ENCODE results near the gene IQSEC2.

Gene IQSEC2

DNA sequence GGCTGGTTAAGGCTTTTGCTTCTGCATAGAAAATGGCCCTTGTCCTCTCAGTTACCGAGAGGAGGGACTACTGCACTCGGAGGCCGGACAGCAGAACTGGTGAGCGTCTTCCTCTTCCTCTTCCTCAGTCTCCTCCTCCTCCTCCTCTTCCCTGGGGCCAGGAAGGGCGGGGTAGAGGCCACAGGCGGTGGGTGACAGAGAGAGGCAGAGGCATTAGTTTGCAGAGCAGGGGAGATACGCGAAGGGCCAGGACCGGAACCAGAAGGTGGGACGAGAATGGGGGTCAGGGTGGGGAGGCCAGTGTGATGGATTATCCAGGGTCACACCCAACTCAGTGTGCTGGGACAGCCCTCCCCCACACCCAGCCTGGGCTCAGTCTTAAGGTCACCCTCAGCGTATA lies 14.5 kb downstream of the IQSEC2 start:
- no peak for DNase-seq (ENCODE audit: low read depth)

DNA sequence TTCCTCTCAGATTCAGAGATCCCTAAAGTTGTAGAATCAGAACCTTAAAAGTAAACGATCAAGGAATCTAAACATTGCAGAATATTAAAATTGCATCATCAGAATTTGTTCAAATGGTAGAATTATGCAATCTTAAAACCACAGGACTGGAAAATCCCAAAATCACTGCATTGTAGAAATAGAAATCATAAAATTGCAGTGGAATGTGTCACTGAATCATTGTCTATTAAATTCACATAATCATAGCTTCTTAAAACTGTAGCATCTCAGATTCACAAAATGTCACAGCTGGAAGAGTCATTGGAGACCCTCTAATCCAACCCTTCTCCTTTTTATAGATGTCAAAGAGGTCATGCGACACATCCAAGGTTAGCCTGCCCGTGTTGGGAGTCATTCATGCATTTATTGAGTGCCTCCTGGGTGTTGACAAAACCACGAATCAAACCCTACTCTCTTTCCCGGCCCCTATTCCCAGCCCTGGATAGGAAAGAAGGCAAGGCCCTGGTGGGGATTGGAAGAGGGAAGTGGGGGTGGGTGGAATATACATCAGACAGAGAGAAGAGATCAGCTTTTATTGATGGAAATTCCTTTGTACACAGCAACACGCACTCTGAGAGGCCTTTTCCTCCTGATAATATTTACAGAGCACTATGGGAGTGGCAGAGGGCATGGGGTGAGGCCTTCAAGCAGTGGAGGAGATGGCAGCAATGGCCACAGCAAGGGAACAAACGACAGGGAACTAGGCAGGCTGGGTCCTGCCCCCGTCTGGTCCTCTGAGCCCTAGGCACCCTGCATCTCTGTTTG lies 15.4 kb downstream of the IQSEC2 start:
- peak; percentile 39 for DNase-seq (ENCODE audit: low read depth)

DNA sequence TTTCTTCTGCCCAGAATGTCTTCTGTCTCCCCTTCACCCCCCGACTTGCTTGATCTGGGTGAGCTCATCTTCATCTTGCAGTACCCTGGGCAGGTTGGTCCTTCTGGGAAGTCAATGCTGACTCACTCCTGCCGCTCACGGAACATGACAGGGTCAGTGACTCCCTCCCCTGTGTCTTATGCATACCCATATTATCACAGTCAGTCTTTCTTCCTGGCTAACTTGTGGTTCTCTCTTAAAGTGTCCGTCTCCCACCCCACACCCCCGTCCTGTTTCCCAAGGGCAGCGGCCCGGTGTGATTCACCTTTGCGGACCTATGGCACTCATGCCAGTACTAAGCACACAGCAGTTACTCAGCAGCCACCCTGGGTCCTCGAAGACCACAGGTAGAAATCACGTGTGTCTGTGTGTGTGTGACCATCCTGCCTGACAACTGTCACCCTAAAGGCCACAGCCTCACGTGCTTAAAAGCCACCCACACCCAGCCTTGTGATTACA lies 17.7 kb downstream of the IQSEC2 start:
- DNase-seq (ENCODE audit: low read depth): peak; percentile 44

DNA sequence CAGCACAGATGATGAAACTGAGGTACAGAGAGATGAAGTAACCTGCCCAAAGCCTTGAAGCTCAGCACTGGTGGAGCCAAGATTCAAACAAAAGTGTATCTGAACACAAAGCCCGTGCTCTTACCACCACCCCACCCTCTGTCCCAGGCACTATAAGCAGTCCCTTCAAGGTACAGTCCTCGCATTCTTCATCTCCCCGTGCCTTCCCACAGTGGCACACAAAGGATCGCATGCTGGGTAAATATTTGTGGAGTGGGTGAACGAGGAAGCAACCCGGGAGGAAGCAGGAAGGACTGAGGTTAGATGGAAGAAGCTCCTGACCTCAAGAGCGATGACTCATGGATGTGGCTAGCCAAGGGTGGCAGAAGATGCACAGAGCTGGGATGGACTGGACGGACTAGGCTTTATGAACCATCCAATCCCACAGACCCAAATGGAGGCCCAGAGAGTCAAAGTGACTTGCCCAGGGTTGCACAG lies 18.4 kb downstream of the IQSEC2 start:
- DNase-seq (ENCODE audit: low read depth): peak; percentile 25

DNA sequence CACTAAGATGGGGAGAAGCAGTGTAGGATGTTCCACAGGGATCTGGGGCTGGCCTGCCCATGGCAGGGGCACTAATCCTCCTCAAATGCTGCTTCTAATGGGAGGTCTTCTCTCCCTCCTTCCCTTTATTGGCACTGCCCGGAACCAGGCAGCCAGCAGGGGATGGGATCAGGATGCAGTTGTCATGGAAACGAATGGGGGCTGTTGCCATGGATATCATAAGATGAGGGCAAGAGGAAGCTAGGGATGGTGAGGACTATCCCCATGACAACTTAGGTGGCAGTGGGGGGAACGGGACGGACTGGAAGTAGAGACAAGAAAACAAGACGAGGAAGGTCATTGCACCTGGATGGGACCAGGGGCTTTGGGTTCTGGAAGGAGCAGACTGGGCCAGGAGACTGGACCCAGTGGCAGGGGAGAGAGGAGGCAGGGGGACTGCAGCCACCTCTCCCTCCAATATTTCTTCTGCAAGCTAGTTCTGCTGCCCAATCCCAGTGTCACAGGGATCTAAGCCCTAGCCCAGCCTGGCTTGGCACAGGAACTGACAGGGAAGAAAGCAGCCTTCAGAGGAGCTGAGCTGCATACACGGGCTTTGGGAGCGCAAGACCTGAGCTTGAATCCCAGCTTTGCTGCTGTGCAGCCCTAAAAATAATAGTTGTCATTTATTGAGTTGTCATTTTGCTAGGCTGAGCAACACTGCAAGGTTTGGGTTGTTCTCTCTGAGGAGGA lies 19.0 kb downstream of the IQSEC2 start:
- no peak for DNase-seq (ENCODE audit: low read depth)

DNA sequence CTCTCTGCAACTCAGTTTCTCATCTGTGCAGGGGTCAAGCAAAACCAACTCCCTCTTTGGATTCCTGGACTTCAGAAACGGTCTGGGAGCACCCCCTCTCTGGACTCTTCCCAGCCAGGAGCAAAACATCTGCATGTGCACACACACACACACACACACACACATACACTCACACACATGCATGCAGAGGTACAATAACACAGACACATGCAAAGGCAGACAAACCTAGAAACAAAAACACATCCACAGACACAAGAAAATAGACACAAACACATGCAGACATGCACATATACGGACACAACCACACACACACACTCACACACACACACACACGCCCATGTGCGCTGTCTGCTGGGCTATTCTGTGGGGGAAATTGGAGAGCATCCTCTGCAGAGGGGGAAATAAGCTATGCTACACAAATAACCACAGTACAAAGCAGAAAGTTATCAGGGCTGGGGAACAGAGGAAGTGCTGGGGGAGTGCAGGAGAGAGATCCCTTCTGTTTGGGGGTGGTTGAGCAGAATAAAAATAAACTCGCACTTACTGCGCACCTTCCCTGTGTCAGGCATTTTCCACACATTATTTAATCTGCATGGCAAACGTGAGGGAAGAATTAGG lies 19.9 kb downstream of the IQSEC2 start:
- no peak for DNase-seq (ENCODE audit: low read depth)

DNA sequence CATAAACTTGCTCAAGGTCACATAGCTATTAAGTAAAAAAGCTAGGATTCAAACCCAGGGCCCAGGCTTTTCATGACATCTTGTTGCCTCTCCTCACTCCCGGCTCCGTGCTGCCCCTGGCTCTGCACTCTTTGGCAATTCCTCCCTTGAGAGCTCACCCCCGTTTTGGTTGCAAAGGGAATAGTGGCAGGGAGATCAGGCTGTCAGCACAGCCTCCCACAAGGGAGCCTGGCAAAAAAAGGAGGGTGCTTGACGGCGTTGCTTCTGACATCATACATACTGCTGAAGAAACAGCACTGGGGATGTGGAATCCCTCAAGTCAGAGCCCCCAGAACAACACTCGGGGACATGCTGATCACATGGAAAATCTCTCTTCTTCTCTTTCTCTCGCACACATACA lies 20.5 kb downstream of the IQSEC2 start:
- no peak for DNase-seq (ENCODE audit: low read depth)

DNA sequence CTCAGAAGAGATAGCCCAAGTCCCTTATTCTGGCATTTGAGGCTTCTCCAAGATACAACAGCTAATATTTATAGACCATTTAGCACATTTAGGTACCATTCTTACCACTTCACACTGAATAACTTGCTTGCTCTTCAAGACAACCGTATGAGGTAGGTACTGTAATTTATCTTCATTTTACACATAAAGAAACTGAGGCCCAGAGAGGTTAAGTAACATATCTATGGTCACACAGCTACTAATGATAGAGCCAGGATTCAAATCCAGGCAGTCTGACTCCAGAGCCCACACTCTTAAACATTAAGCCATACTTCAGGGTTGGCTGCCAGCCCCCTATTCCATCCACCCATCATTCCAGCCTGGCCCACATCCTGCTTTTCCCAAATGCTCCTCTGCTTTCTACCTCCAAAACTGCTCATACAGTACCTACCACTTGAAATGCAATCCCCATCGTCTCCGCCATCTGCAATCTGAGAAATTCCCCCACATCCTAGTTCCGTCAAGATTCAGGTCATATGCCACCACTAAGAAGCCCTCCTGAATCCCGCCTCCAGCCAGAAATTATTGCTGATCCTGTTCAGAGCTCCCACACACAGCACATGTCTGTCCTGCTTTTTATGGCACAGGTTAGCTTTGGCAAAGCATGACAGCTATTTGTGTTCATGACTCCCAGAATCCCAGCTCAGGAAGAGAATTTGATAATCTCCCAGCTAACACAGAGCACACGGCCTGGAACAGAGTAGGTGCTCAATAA lies 23.5 kb downstream of the IQSEC2 start:
- DNase-seq (ENCODE audit: low read depth): no peak

DNA sequence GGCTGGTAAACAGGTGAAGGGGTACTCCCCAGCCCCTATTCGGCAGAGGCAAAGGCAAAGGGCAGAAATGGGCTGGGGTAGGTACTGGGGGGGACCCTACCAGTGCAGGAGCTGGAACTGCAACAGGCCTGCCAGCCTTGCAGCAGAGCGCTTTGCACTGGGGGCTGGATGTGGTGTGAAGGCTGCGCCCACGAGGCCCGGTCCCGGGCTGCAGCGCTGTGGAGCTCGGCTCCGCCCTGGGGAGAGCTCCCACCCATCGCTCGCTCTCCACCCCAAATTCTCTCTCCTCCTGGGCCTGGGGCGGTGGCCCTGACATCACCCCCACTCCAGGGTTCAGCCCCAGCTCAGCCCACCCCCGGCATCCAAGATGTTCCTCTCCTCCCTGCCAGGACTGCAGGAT lies 24.2 kb downstream of the IQSEC2 start:
- no peak for DNase-seq (ENCODE audit: low read depth)

DNA sequence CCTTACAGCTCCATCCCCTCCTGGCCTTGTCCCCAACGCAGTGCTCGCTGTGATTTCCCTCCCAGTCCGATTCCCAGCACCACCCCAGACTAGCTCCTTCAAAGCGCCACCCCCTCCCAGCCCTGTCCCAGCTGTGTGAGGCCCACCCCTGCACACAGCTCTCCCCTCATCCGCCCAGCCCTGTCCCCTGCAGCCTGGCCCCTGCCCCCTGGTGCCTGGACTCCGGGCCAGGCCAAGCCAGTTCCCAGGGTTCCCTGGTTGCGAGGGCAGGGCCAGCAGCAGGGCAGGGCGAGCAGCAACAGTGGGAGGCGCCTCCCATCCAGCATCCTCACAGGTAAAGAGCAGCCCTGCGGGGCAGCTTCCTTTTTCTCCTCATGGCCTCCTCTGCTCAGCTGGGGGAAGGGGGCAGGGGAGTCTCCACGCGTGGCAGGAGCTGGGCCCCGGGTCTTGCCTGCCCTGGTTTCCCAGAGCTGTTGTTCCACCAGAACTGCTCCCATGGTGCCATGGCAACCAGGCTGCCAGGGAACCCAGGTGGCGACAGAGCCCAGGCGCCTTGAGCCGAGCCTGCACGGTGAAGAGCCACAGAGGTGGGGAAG lies 24.8 kb downstream of the IQSEC2 start:
- no peak for DNase-seq (ENCODE audit: low read depth)

DNA sequence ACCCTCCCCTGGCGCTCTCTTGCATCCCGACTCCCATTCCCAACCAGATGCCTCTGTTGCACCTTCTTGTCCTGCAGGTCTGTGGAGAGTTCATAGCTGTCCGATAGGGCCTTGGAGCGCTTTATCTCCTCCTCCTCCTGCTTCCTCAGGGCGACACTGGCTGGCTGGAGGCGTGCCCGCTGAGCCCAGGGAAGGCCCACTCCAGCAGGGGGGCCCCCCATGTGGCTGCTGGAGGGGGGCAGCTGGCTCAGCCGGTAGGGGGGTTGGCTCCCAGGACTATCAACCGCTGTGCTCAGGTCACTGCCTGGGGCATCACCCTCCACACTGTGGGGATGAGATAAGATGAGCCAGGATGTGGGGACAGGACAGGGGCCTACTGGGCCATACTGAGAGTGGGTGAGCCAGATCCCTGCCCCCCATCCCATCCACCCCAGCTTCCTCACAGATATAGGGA lies 25.6 kb downstream of the IQSEC2 start:
- no peak for DNase-seq (ENCODE audit: low read depth)

DNA sequence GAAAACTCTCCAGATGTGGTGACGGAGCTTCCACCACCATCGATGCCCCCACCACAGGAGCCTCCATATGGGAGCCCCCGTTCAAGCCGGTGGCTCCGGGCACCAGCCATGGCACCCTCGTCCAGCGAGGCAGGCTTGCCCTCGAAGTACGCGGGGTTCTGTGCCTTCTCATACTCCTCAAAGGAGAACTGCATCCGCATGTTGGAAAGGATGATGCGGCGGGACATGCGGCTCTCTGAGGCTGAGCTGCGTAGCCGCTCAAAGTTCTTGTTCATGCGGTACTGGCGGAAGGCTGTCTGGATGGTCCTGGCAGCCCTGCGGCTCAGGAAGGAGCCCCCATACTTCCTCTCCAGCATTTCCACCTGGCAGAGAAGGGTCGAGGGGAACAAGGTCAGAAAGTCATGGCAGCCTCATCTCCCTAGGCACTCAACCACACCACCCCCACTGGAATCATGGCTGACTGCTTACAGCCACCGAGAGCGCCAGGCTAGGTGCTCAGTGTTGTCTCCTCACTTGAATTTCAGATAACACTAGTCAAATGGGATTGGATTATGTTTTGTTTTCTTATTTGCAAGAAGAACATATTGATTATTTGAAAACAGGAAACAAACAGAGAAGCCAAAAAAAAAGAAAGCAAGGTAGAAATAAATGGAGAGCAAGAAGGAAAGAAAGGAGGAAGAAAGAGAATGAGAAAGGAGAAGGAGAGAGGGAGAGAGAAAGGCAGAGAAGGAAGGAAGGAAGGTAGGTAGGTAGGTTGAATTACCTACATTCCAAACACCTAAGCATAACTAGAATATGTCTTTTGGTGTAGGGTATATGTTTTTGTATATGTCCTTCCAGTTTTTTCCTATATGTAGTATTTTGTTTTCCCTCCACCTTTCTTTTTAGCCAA lies 26.6 kb downstream of the IQSEC2 start:
- no peak for DNase-seq (ENCODE audit: low read depth)

DNA sequence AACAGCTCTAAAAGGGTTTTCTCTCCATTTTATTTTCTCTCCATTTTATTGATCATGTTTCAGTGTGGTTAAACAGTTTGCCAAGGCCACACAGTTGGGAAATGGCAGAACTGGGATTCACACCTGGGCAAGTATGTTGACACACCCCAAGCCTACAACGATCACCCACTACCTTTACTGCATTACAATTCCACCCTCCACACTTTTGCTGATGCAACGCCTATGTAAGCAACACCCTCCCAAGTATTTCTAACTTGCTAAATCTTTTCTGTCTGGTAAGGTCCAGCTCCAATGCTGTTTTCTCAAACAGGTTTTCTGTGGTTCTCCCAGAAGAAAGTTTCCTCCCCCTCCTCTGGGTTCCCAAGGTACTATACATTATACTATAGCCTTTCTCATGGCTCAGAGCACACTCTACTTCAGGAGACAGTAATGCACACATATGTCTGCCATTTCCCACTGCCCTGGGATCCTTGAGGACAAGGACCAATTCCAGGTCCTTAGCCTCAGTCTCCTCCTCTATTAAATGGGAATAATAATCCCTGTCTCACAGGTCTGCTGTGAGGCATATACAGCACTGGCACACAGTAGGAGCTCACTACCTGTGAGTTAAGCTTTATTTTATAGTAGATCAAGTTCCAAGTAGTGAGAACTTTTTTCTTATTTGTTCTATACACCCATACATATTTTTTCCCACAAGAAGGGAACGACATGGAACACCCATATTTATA lies 27.9 kb downstream of the IQSEC2 start:
- no peak for DNase-seq (ENCODE audit: low read depth)

DNA sequence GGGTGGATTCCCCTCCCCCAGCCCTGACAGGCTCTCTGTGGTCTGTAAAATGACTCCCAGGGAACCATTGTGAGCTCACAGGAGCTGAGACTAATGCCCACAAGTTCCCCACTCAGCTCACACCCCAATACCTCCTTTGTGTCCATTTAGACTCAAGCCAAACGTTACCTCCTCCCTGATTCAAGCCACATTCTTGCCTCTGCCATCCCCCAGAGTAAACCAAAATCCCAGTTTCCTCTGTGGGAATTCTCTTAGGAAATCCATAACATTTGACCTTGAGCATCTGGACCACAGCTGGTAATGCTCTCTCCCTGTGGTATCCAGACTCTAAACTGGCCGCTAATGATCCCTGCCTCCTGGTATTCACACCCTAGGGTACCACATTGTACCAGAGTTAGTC lies 30.1 kb downstream of the IQSEC2 start:
- peak; percentile 40 for DNase-seq (ENCODE audit: low read depth)

DNA sequence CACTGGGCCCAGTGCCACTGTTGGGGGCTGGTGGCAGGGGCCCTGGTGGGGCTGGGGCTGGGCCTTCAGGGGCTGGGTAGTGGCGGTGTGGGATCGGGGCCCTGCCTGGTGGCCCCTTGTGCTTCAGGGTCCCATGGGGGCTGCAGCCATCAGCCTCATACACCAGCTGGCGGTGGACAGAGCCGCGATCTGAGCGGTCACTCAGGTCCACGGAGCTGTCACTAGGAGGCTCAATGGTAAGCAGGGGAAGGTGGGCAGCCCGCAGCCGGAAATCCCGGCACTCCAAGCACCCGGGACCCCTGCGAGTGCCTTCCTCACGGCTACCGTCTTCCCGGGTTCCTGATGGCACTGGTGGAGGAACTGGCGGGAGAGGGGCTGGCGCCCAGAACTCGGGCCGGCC lies 30.8 kb downstream of the IQSEC2 start:
- DNase-seq (ENCODE audit: low read depth): no peak

DNA sequence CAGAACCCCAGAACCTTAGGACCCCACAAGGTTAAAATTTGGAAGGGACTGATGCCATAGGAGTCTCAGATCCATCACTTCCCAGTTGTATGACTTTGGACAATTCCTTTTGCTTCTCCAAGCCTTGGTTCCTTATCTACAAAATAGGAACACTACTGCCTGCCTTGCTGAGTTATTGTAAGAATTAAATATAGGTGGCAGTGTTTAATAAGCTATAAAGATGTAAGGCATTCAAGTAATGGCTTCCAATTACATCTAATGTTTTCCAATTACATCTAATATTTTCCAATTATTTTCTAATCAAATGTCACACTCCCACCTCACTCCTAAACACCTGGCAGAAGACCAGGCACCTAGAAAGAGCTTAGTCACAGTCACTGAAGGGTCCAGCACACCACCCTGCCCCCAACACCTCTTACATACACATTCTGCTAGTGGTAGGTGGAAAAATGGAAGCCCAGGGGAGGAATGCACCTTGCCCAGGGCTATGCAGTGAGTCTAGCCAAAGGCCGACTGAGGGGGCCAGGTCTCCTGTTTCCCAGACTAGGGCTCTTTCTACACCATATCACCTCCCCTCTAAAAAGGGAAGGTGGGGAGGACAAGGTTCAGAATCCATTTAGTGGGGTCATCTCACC lies 31.9 kb downstream of the IQSEC2 start:
- DNase-seq (ENCODE audit: low read depth): no peak

DNA sequence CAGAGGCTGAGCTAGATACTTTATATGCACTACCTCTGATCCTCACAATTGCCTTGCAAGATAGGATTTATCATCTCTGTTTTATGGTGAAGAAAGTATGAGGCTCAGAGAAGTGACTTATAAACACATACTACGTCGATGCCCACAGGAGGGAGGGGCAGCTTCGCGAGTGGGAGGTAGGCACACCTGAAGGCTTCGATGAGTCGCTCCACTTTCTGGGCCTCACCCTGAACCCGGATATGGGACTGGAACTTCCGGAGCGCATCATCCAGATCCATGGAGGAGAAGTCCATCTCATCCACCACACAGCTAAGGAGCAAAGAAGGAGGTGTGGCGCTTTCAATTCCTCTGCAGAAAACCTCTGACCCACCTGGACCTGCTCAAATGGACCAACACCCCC lies 33.5 kb downstream of the IQSEC2 start:
- DNase-seq (ENCODE audit: low read depth): no peak

DNA sequence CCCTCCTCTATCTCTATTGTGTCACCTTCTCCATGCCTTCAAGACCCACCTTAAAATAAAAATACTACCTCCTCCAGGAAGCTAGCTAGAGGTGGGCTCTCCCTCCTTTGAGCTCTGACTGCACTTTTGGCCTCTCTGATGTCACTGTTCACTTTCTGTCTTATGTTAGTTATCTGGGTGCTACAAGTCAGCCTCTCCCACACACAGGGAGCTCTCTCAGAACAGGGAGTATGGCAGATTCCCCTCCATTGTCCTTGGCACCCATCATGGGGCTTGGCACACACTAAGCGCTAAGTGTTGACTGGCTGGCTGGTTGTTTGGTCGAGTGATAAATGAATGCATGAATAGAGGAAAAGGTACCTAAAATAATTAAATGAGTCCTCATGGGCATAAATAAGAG lies 35.2 kb downstream of the IQSEC2 start:
- no peak for DNase-seq (ENCODE audit: low read depth)

DNA sequence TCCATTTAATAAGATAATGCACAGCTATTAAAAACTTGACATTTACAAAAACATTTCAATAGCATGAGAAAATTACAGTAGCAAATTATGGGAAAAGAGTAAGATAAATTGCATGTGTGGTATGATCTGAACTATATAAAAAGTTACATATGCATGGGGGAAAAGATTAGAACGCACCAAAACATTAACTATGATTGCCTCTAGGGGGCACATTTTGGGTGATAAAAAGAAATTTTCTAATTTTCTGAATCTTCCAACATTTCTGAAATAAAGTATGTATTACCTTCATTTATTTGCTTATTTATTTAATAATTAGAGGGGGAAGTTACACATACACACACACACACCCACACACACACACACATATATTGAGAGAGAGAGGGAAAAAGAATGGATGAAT lies 36.8 kb downstream of the IQSEC2 start:
- DNase-seq (ENCODE audit: low read depth): no peak

All from GM04504 (cell line).